H1 (cell line): ENCODE data around the gene CCDC33.

Experiments
- RBBP5 ChIP-seq: IDR thresholded peaks from 2 replicates; pipeline ENCODE4 v1.7.1; 2012; ENCODE audit warnings: low read depth, mild to moderate bottlenecking, inconsistent platforms, low read length, moderate library complexity, borderline replicate concordance
- RFX5 ChIP-seq: IDR thresholded peaks from 2 replicates; pipeline ENCODE4 v1.6.1; 2011; ENCODE audit warnings: low read depth, low read length, improper control_type of control experiment, borderline replicate concordance
- SP1 ChIP-seq: IDR thresholded peaks from 2 replicates; pipeline ENCODE4 v1.6.1; 2011; ENCODE audit warnings: low read depth, low read length
- TAF1 ChIP-seq: IDR thresholded peaks from 2 replicates; pipeline ENCODE4 v1.6.1; 2011; ENCODE audit warnings: mild to moderate bottlenecking, low read depth, low read length
- YY1 ChIP-seq: IDR thresholded peaks from 2 replicates; pipeline ENCODE4 v1.6.1; 2011; ENCODE audit warnings: low read depth, mild to moderate bottlenecking, low read length
- TF ChIP-seq, protein P1 (sequence below), 3 experiments: IDR thresholded peaks; 1 replicate in 2 of 3; 2 replicates in 1 of 3; pipeline versions ENCODE4 v1.5.1 to v1.6.1; 2011; ENCODE audit warnings: low read length in 3 of 3, mild to moderate bottlenecking in 3 of 3, inconsistent platforms in 2 of 3, low read depth in 1 of 3, moderate library complexity in 1 of 3; ENCODE audit not compliant: insufficient read depth in 1 of 3; ENCODE audit errors: control extremely low read depth in 1 of 3

DNA sequence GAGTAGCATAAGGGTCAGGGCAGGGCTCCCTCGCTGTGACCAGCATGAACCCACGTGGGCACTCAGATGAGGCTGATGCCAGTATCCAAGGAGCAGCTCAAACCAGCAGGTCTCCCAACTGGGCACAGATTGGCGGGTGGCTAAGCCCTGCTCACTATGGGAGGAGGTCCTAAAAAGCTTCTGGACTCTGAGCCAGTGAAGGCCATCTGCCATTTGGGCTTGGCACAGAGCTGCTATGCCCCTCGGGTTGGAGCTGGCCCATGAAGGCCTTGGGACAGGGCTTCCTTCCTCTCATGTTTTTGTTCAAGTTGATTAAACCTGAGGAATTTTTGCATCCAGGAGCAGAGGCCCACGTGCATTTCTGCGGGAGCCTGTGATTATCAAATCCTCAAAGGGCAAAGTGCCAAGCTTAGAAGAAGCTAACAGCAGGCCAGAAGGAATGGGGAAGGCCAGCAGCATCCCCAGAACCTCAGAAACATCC, 29.3 kb upstream of the CCDC33 start:
- no peak for TF ChIP-seq TAF1
- no peak for TF ChIP-seq SP1
- TF ChIP-seq, protein P1, sequence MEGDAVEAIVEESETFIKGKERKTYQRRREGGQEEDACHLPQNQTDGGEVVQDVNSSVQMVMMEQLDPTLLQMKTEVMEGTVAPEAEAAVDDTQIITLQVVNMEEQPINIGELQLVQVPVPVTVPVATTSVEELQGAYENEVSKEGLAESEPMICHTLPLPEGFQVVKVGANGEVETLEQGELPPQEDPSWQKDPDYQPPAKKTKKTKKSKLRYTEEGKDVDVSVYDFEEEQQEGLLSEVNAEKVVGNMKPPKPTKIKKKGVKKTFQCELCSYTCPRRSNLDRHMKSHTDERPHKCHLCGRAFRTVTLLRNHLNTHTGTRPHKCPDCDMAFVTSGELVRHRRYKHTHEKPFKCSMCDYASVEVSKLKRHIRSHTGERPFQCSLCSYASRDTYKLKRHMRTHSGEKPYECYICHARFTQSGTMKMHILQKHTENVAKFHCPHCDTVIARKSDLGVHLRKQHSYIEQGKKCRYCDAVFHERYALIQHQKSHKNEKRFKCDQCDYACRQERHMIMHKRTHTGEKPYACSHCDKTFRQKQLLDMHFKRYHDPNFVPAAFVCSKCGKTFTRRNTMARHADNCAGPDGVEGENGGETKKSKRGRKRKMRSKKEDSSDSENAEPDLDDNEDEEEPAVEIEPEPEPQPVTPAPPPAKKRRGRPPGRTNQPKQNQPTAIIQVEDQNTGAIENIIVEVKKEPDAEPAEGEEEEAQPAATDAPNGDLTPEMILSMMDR (IDR thresholded peaks at IDR 0.05; ENCODE audit: control extremely low read depth in 1 of 3, insufficient read depth in 1 of 3, low read depth in 1 of 3, low read length in 3 of 3): no peak
- TF ChIP-seq RFX5: no peak
- no peak for TF ChIP-seq YY1
- TF ChIP-seq RBBP5: no peak
